H1 (cell line): ENCODE results near the gene TP53BP2. TPM values are rescaled to one million over a fixed set of nuclear protein-coding genes. Genes with fewer than 3 reads are reported as not detected.

Experiments used
- CTCF ChIA-PET: fragments of 300-600 bp; sonication (Branson Sonifier 250); formaldehyde crosslinking; loops from one replicate; lab custom pipeline; 2021; ENCODE audit not compliant: partially characterized antibody; lab: Charles Lee
- POLR2A ChIA-PET: fragments of 300-600 bp; sonication (Branson Sonifier 250); formaldehyde crosslinking; loops from one replicate; lab custom pipeline; 2021; ENCODE audit warnings: inconsistent platforms; ENCODE audit not compliant: partially characterized antibody; lab: Charles Lee
- DNase-seq, 2 experiments: peaks; one replicate each; pipeline versions ENCODE4 v3.0.0 to v3.0.0-alpha.2; 2010 to 2022; ENCODE audit warnings: low spot score in 2 of 2, low read depth in 1 of 2, mixed read lengths in 1 of 2
- FAIRE-seq: peaks from 2 replicates; lab custom pipeline; 2011; peaks lifted over from hg19 to GRCh38; lab: Jason Lieb, UNC
- H2AFZ ChIP-seq: 2 replicates; pipeline ENCODE4 v1.8.1; 2012; ENCODE audit warnings: low read length, inconsistent platforms
- H2AK5ac ChIP-seq: 2 replicates; pipeline ENCODE4 v1.6.1; 2013; ENCODE audit warnings: low read depth, low read length
- H2BK120ac ChIP-seq: replicated peaks from 2 replicates; pipeline ENCODE3; 2013; ENCODE audit warnings: low read depth, low read length, inconsistent platforms
- H2BK12ac ChIP-seq: 2 replicates; pipeline ENCODE4 v1.6.1; 2013; ENCODE audit warnings: low read depth, low read length
- H2BK15ac ChIP-seq: 2 replicates; pipeline ENCODE4 v1.6.1; 2013; ENCODE audit warnings: low read length
- H2BK20ac ChIP-seq: 2 replicates; pipeline ENCODE4 v1.6.1; 2013; ENCODE audit warnings: low read length
- H2BK5ac ChIP-seq: 2 replicates; pipeline ENCODE4 v1.6.1; 2013; ENCODE audit warnings: low read depth, low read length
- H3K14ac ChIP-seq: 2 replicates; pipeline ENCODE4 v1.6.1; 2013; ENCODE audit warnings: inconsistent platforms; ENCODE audit not compliant: insufficient read length
- H3K18ac ChIP-seq: 2 replicates; pipeline ENCODE4 v1.6.1; 2013; ENCODE audit warnings: low read length; ENCODE audit errors: extremely low read depth
- H3K23ac ChIP-seq: 2 replicates; pipeline ENCODE4 v1.6.1; 2013; ENCODE audit warnings: inconsistent platforms; ENCODE audit not compliant: insufficient read length
- H3K23me2 ChIP-seq: 2 replicates; pipeline ENCODE4 v1.6.1; 2013; ENCODE audit warnings: low read depth, low read length
- H3K27ac ChIP-seq: 2 replicates; pipeline ENCODE4 v1.6.1; 2011; ENCODE audit warnings: low read depth, low read length, inconsistent platforms
- H3K27me3 ChIP-seq, 4 experiments: replicated peaks in 1 of 4; 1 replicate in 1 of 4; 2 replicates in 3 of 4; pipeline versions ENCODE4 v1.6.1 to v1.8.1; 2011 to 2013; ENCODE audit warnings: low read length in 3 of 4, mild to moderate bottlenecking in 3 of 4, inconsistent platforms in 2 of 4, mixed read lengths in 2 of 4, moderate library complexity in 1 of 4; ENCODE audit not compliant: control insufficient read depth in 3 of 4, insufficient read depth in 3 of 4; ENCODE audit errors: extremely low read depth in 1 of 4
- H3K36me3 ChIP-seq, 4 experiments: 2 replicates each; pipeline versions ENCODE4 v1.6.1 to v1.8.1; 2011 to 2013; ENCODE audit warnings: mild to moderate bottlenecking in 4 of 4, low read length in 3 of 4, moderate library complexity in 2 of 4, control low read depth in 1 of 4, inconsistent platforms in 1 of 4; ENCODE audit not compliant: insufficient read depth in 4 of 4, control insufficient read depth in 2 of 4
- H3K4ac ChIP-seq: replicated peaks from 2 replicates; pipeline ENCODE3; 2013; ENCODE audit warnings: low read length, low read depth, mixed read lengths, inconsistent platforms; ENCODE audit not compliant: insufficient read length
- H3K4me1 ChIP-seq, 4 experiments: replicated peaks in 1 of 4; 1 replicate in 1 of 4; 2 replicates in 3 of 4; pipeline versions ENCODE4 v1.6.1 to v1.8.1; 2011 to 2013; ENCODE audit warnings: low read length in 3 of 4, inconsistent platforms in 2 of 4, mixed read lengths in 1 of 4; ENCODE audit not compliant: insufficient read depth in 4 of 4, control insufficient read depth in 3 of 4
- H3K4me2 ChIP-seq, 2 experiments: 2 replicates each; pipeline versions ENCODE4 v1.6.1 to v1.8.1; 2011 to 2013; ENCODE audit warnings: low read depth in 2 of 2, low read length in 2 of 2, control low read depth in 1 of 2, inconsistent platforms in 1 of 2, mild to moderate bottlenecking in 1 of 2; ENCODE audit not compliant: insufficient read depth in 1 of 2
- H3K4me3 ChIP-seq, 4 experiments: fragments of 200-600, 300-600 bp in 1 of 4; sonication (generic), shearing (Covaris generic), sonication (Bioruptor Twin) in 1 of 4; 2 replicates each; pipeline versions ENCODE4 v1.5.1 to v1.8.1; 2011 to 2016; ENCODE audit warnings: low read length in 4 of 4, low read depth in 3 of 4, control low read depth in 2 of 4, inconsistent platforms in 2 of 4, mild to moderate bottlenecking in 2 of 4, mixed read lengths in 1 of 4, moderate library complexity in 1 of 4; ENCODE audit not compliant: insufficient read depth in 2 of 4; ENCODE audit errors: extremely low read depth in 1 of 4
- H3K56ac ChIP-seq: replicated peaks from 2 replicates; pipeline ENCODE3; 2013; ENCODE audit warnings: low read depth, mild to moderate bottlenecking, mixed read lengths, low read length, inconsistent platforms; ENCODE audit not compliant: insufficient read length
- H3K79me1 ChIP-seq: 2 replicates; pipeline ENCODE4 v1.6.1; 2013; ENCODE audit warnings: low read depth, low read length, control low read depth
- H3K79me2 ChIP-seq, 2 experiments: 2 replicates each; pipeline versions ENCODE4 v1.6.1 to v1.8.1; 2012 to 2013; ENCODE audit warnings: low read length in 2 of 2, mild to moderate bottlenecking in 2 of 2, inconsistent platforms in 1 of 2; ENCODE audit not compliant: insufficient read depth in 2 of 2, control insufficient read depth in 1 of 2
- H3K9ac ChIP-seq, 4 experiments: replicated peaks in 1 of 4; 1 replicate in 1 of 4; 2 replicates in 3 of 4; pipeline versions ENCODE4 v1.6.1 to v1.8.1; 2011 to 2013; ENCODE audit warnings: low read depth in 3 of 4, low read length in 3 of 4, control low read depth in 2 of 4, mild to moderate bottlenecking in 2 of 4, moderate library complexity in 2 of 4, inconsistent platforms in 1 of 4; ENCODE audit errors: extremely low read depth in 1 of 4
- H3K9me3 ChIP-seq, 2 experiments: 2 replicates each; pipeline versions ENCODE4 v1.6.1 to v1.8.1; 2012 to 2013; ENCODE audit warnings: mild to moderate bottlenecking in 2 of 2, moderate library complexity in 2 of 2, control low read depth in 1 of 2, inconsistent platforms in 1 of 2, low read depth in 1 of 2, low read length in 1 of 2, mixed read lengths in 1 of 2; ENCODE audit not compliant: insufficient read depth in 2 of 2
- H4K20me1 ChIP-seq, 2 experiments: replicated peaks in 1 of 2; 2 replicates each; pipeline versions ENCODE3 to v1.8.1; 2011 to 2013; ENCODE audit warnings: inconsistent platforms in 2 of 2, low read length in 2 of 2, mild to moderate bottlenecking in 1 of 2; ENCODE audit not compliant: insufficient read depth in 2 of 2, control insufficient read depth in 1 of 2
- H4K5ac ChIP-seq: 2 replicates; pipeline ENCODE4 v1.6.1; 2013; ENCODE audit warnings: low read length, low read depth, mixed read lengths, inconsistent platforms; ENCODE audit not compliant: insufficient read length
- H4K8ac ChIP-seq: 2 replicates; pipeline ENCODE4 v1.8.0; 2013; ENCODE audit warnings: mild to moderate bottlenecking, moderate library complexity, low read length, inconsistent platforms; ENCODE audit not compliant: insufficient read depth; ENCODE audit errors: extremely low read depth
- H4K91ac ChIP-seq: replicated peaks from 2 replicates; pipeline ENCODE3; 2013; ENCODE audit warnings: low read length, mixed read lengths, inconsistent platforms; ENCODE audit not compliant: insufficient read length
- BRCA1 ChIP-seq: IDR thresholded peaks from 2 replicates; pipeline ENCODE4 v1.6.1; 2012; ENCODE audit warnings: low read depth, low read length, improper control_type of control experiment
- CTBP2 ChIP-seq: IDR thresholded peaks from 2 replicates; pipeline ENCODE4 v1.7.0; 2011; ENCODE audit warnings: borderline replicate concordance, mild to moderate bottlenecking, moderate library complexity, mixed read lengths, low read length; ENCODE audit not compliant: insufficient read depth, insufficient read length
- EP300 ChIP-seq, 2 experiments: IDR thresholded peaks; 1 replicate in 1 of 2; 2 replicates in 1 of 2; pipeline ENCODE4 v1.6.1; 2011 to 2012; ENCODE audit warnings: low read depth in 2 of 2, low read length in 2 of 2, mild to moderate bottlenecking in 2 of 2, borderline replicate concordance in 1 of 2, inconsistent platforms in 1 of 2, moderate library complexity in 1 of 2
- HDAC6 ChIP-seq: IDR thresholded peaks from one replicate; pipeline ENCODE4 v1.7.1; 2012; ENCODE audit warnings: low read depth, mild to moderate bottlenecking, inconsistent platforms, low read length, moderate library complexity
- JUND ChIP-seq: IDR thresholded peaks from 2 replicates; pipeline ENCODE4 v1.6.1; 2011; ENCODE audit warnings: mild to moderate bottlenecking, improper control_type of control experiment, low read length
- KDM5A ChIP-seq: fragments of 200-600 bp; IDR thresholded peaks from 2 replicates; pipeline ENCODE4 v1.7.1; 2012; ENCODE audit warnings: mild to moderate bottlenecking, low read length, inconsistent platforms, mixed read lengths
- POLR2AphosphoS5 ChIP-seq: IDR thresholded peaks from 2 replicates; pipeline ENCODE4 v1.6.1; 2011; ENCODE audit warnings: low read depth, low read length
- POU5F1 ChIP-seq: IDR thresholded peaks from 2 replicates; pipeline ENCODE4 v1.6.1; 2011; ENCODE audit warnings: low read depth, mild to moderate bottlenecking, low read length, moderate library complexity
- RNF2 ChIP-seq: fragments of 200-900, 300-1000 bp; sonication (generic); IDR thresholded peaks from 2 replicates; pipeline ENCODE4 v1.7.1; 2016; ENCODE audit warnings: borderline replicate concordance, low read depth, mild to moderate bottlenecking, antibody characterized with exemption, low read length; ENCODE audit not compliant: poor library complexity, severe bottlenecking; ENCODE audit errors: missing control alignments
- SIX5 ChIP-seq: IDR thresholded peaks from 2 replicates; pipeline ENCODE4 v1.6.1; 2011; ENCODE audit warnings: mild to moderate bottlenecking, low read depth, low read length
- TAF1 ChIP-seq: IDR thresholded peaks from 2 replicates; pipeline ENCODE4 v1.6.1; 2011; ENCODE audit warnings: mild to moderate bottlenecking, low read depth, low read length
- TBP ChIP-seq: IDR thresholded peaks from 2 replicates; pipeline ENCODE4 v1.6.1; 2011; ENCODE audit warnings: low read depth, low read length, improper control_type of control experiment
- TEAD4 ChIP-seq: IDR thresholded peaks from 2 replicates; pipeline ENCODE4 v1.6.1; 2012; ENCODE audit warnings: low read depth, low read length, inconsistent platforms, mixed read lengths
- WGBS, 2 experiments: shearing (Covaris generic) in 1 of 2; methylation state at CpG; one replicate each; pipeline versions ENCODE4 v1.1.6 to v1.1.7; 2013 to 2015; ENCODE audit warnings: low lambda C conversion rate in 2 of 2, mixed read lengths in 2 of 2, inconsistent platforms in 1 of 2, low coverage in 1 of 2, missing lambda C conversion rate in 1 of 2; ENCODE audit not compliant: insufficient replicate concordance in 2 of 2, insufficient coverage in 1 of 2, insufficient read length in 1 of 2; ENCODE audit errors: extremely low coverage in 1 of 2, missing lambda C conversion rate in 1 of 2; 5-methylcytosine and 5-hydroxymethylcytosine counted together
- polyA plus RNA-seq, 7 experiments: library from polyadenylated mRNA; depleted of rRNA in 3 of 7; stranded (reverse) in 5 of 7; unstranded in 2 of 7; fragments of >200 nt in 5 of 7; fragments of 200-250 nt in 2 of 7; gene quantifications; 1 replicate in 5 of 7; 2 replicates in 1 of 7; 4 replicates in 1 of 7; pipeline versions ENCODE4 v1.2.1 to v1.2.3, GENCODE V29; 2011 to 2013; ENCODE audit warnings: missing spikeins in 2 of 7, mixed read lengths in 2 of 7
- total RNA-seq: library from RNA; stranded (reverse); fragmentation: NEBNext Ultra II Directional; extraction: Animal tissue kit (Norgen Biotek cat#: 25700); gene quantifications from 2 replicates; pipeline ENCODE4 v1.2.1, GENCODE V29; 2021

Gene TP53BP2
- total and polyA plus RNA-seq, 2 of the 8 experiments (the other 6 are each of a cell fraction or from before 2014, with no cell fraction given) = 18.0 to 38.7 TPM

DNA sequence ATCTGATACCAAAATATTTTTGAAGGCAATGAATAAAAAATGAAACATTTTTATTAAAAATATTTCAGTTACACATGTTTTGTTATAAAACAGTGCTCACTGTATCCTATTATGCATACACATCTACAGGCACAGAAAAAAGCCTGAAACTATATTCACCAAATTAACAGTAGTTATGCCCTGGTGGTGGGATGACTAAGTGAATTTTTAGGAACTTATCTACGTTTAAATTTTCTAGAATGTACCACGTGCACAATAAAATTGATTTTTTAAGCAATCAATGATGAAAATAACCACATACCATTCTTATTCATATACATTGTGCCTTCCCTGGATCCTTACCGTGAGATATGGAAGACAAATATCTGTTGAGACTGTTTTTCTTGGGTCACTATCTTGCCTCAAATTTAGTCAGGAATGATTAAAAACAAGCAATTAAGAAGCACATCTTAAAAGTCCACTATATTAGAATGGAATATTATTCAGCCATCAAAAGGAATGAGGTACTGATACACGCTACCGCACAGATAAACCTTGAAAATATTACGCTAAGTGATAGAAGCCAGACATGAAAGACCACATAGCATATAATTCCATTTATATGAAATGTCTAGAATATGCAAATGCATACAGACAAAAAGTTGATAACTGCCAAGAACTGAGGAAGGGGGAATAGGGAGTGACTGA is 17.4 kb downstream of the TP53BP2 start:
- Histone ChIP-seq H3K79me1 (peaks cover 17% of the 10 kb centered on the region; the same call in 1 of the 2 replicates), H3K23me2 (no peaks in the 10 kb centered on the region; the same call in 1 of the 2 replicates), H3K27me3 (no peaks in the 10 kb centered on the region), H3K27ac (no peak overlapping the region), H3K36me3 (no peaks in the 10 kb centered on the region), H4K20me1 (peaks cover 11 to 14% of the 10 kb centered on the region in 2 experiments), H4K8ac (no peak overlapping the region), H3K23ac (no peak overlapping the region), H3K79me2 (peaks cover 32 to 95% of the 10 kb centered on the region in 2 experiments), H2BK12ac (no peak overlapping the region), H2BK15ac (no peak overlapping the region), H3K18ac (no peak overlapping the region), H2BK120ac (no peak overlapping the region), H3K14ac (no peak overlapping the region), H4K5ac (no peak overlapping the region), H3K9me3 (no peaks in the 10 kb centered on the region), H3K4me1 (peaks cover 0 to 4% (median 3%) of the 10 kb centered on the region in 4 experiments; a peak in 4 of 7 replicates), H2BK20ac (no peak overlapping the region), H3K4me2 (no peak overlapping the region), H3K56ac (no peak overlapping the region), H2AK5ac (no peak overlapping the region), H2AFZ (no peak overlapping the region), H2BK5ac (no peak overlapping the region), H4K91ac (no peak overlapping the region), H3K4me3 (no peak overlapping the region), H3K9ac (no peak overlapping the region), H3K4ac (no peak overlapping the region)
- TF ChIP-seq TAF1 = no peak
- TF ChIP-seq SIX5 = no peak
- TF ChIP-seq POLR2AphosphoS5 = no peak
- no peak for TF ChIP-seq POU5F1
- TF ChIP-seq CTBP2 = no peak
- no peak for TF ChIP-seq HDAC6
- no peak for TF ChIP-seq BRCA1
- TF ChIP-seq JUND = no peak
- TF ChIP-seq TEAD4 = no peak
- TF ChIP-seq EP300 (IDR thresholded peaks at IDR 0.05; ENCODE audit: borderline replicate concordance in 1 of 2, low read depth in 2 of 2, low read length in 2 of 2) = no peak
- TF ChIP-seq RNF2 = no peak
- TF ChIP-seq TBP = no peak
- TF ChIP-seq KDM5A = no peak
- POLR2A ChIA-PET = interaction anchor here (1.3 kb wide), 1 partner anchor 18 kb away, joined by 4 read pairs; the partner anchor contains the start of gene TP53BP2
- CTCF ChIA-PET = no interaction called here
- FAIRE-seq (no peak), DNase-seq (no peak)
- WGBS, 2 experiments = 93% methylated on average over 6 of the region's 6 CpGs; no CpG with 5 or more reads in 1 of the 2 experiments
